NCI-H1417 (cell line): ENCODE measurements around the gene FUT7.

ENCODE experiments used
- DNase-seq, 3 experiments: peaks; one replicate each; lab custom pipeline; 2025; lab: John Stamatoyannopoulos, UW

Gene FUT7

GRCh38 chr9:136983167-136983566 lies 48.7 kb downstream of the FUT7 start:
- DNase-seq = no peak

DNA sequence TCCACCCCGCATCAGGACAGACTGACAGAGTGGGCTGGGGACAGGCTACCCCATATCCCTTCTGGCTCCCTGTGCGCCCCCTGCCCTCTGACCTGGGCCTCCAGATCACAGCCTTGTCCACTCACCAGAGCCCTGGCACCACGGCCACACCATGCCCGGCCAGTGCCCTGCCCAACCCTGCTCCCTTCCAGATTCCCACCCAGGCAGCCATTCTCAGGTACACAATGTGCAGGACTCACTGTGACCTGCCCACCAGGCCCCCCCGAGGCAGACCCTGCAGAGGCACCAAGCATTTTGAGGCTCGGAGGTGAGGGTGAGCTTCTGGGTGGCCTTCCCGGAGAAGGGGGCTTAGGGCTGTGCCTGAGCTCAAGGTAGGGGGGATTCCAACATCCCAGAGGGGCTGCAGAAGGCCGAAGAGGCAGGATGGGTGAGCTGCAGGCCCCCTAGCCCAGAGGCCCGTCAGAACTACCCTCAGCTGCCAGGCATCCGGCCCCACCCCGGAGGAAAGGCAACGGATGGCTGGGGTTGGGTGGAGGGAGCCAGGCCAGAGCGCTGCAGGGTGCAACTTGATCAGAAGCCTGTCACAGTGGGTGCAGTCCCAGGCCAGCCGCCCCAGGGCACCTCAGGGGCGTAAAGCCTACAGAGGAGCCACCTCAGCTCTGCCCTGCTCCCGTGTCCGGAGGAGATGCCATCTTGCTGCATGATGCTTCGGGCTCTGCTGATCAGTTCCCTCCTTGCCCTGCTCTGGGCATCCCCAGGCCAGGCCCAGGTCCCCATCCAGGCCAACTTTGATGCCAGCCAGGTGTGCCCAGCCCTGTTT lies 49.4 kb downstream of the FUT7 start, which contains the start of gene LCNL1:
LCNL1 (plus strand) TSS at position 762 of the 820 bp plus-strand sequence. CDS start 594 bp downstream, outside the sequence.
- DNase-seq = no peak

DNA sequence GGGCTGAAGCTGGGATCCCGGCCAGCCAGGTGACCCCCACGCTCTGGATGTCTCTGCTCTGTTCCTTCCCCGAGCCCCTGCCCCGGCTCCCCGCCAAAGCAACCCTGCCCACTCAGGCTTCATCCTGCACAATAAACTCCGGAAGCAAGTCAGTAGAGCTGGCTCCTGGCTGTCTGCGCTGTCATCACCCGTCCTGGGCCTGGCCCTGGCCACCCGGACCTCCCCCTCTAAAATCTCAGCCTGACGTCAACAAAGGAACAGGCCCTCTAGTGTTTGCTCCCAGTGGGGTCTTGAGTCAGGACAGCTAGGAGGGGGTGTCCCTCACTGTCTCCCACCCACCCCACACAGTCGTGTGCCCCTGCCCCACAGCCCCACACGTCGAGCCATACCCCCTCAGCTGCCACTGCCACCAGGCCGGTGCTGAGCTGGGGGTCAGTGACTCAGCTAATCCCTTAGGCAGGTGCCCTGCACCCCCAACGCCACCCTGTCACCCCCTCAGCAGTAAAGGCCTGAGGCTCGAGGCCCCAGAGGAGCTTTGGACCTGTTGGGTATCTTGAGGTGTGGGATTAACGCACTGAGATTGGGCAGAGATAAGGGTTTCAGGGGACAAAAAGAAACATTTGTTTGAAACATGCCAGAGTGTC lies 50.2 kb downstream of the FUT7 start:
- no peak for DNase-seq

- DNase-seq = no peak
Observed at GRCh38 chr9:136980669-136981478, 51.0 kb downstream of the FUT7 start.
